AG08395 (cell line): ENCODE data around the gene HBG2.
"Not testable (repeated sequence)": the region's sequence is repeated elsewhere in the genome, so short reads cannot be mapped to it uniquely, and the experiment has no call there.

ENCODE experiments used
- DNase-seq: peaks from one replicate; pipeline ENCODE4 v3.0.0; 2012; ENCODE audit warnings: mixed read lengths, low spot score

Gene HBG2

GRCh38 chr11:5254646-5255413 is at the start of gene HBG2:
Gene HBG2 (minus strand): TSS chr11:5254781. CDS start chr11:5254728, 53 bp downstream.
- DNase-seq, result not testable (repeated sequence)

GRCh38 chr11:5304046-5304445 is 49.5 kb upstream of the HBG2 start:
- DNase-seq, result peak; percentile 47

GRCh38 chr11:5303626-5304025 is 49.0 kb upstream of the HBG2 start:
- no peak for DNase-seq

GRCh38 chr11:5301846-5302245 is 47.3 kb upstream of the HBG2 start, which contains the start of gene OR51B4:
Gene OR51B4 (minus strand): TSS chr11:5301946. CDS start chr11:5301946, 0 bp downstream.
- DNase-seq, result no peak

GRCh38 chr11:5300251-5300650 is 45.7 kb upstream of the HBG2 start:
- no peak for DNase-seq

- no peak for DNase-seq
Measured at GRCh38 chr11:5298451-5298850, 43.9 kb upstream of the HBG2 start.

GRCh38 chr11:5297721-5298323 is 43.2 kb upstream of the HBG2 start:
- DNase-seq, result no peak

- DNase-seq, result not testable (repeated sequence)
Measured at GRCh38 chr11:5294342-5294995, 39.9 kb upstream of the HBG2 start.

GRCh38 chr11:5293028-5293427 is 38.4 kb upstream of the HBG2 start:
- no peak for DNase-seq

- peak; percentile 12 for DNase-seq
Measured at GRCh38 chr11:5291207-5291838, 36.7 kb upstream of the HBG2 start.

- no peak for DNase-seq
Measured at GRCh38 chr11:5290106-5290505, 35.5 kb upstream of the HBG2 start.

GRCh38 chr11:5289696-5290095 is 35.1 kb upstream of the HBG2 start:
- no peak for DNase-seq

- DNase-seq, result no peak
Measured at GRCh38 chr11:5288906-5289550, 34.4 kb upstream of the HBG2 start.

- DNase-seq, result no peak
Measured at GRCh38 chr11:5288108-5288905, 33.7 kb upstream of the HBG2 start.

GRCh38 chr11:5286901-5287300 is 32.3 kb upstream of the HBG2 start:
- no peak for DNase-seq

GRCh38 chr11:5286351-5286750 is 31.8 kb upstream of the HBG2 start:
- DNase-seq, result no peak

- DNase-seq, result no peak
Measured at GRCh38 chr11:5285703-5286340, 31.2 kb upstream of the HBG2 start.

GRCh38 chr11:5284637-5285036 is 30.1 kb upstream of the HBG2 start:
- DNase-seq, result no peak

GRCh38 chr11:5283882-5284281 is 29.3 kb upstream of the HBG2 start:
- no peak for DNase-seq

GRCh38 chr11:5283086-5283485 is 28.5 kb upstream of the HBG2 start:
- DNase-seq, result no peak

GRCh38 chr11:5282628-5283027 is 28.0 kb upstream of the HBG2 start:
- no peak for DNase-seq
